Activated CD4-positive, alpha-beta T cell treated with anti-CD3 and anti-CD28 coated beads for 24 hours (primary cell): Measurements from ENCODE around the gene UROD.

ENCODE experiments used
- DNase-seq, 2 donors: peaks; one replicate each; pipeline ENCODE4 v3.0.0-alpha.2; 2020; ENCODE audit warnings: low read depth in 2 of 2

Gene UROD

GRCh38 chr1:45008516-45008915, 3.5 kb upstream of the UROD start:
- no peak for DNase-seq

GRCh38 chr1:45009296-45009865, 2.7 kb upstream of the UROD start:
- DNase-seq, result no peak

- DNase-seq, result no peak
Observed at GRCh38 chr1:45009956-45010854, 1.8 kb upstream of the UROD start.

GRCh38 chr1:45010855-45011811, 921 bp upstream of the UROD start, which contains the start of gene HECTD3:
TSS of gene HECTD3 (minus strand) at chr1:45011324. CDS start at chr1:45011257, 67 bp downstream.
- DNase-seq, result peak; percentile 35 to 55

GRCh38 chr1:45012639-45013278, 705 bp downstream of the UROD start:
- DNase-seq, result peak; percentile 24 to 37

GRCh38 chr1:45013551-45014209, 1.6 kb downstream of the UROD start:
- DNase-seq, result no peak

- peak; percentile 69 to 71 for DNase-seq
Observed at GRCh38 chr1:45014321-45015028, 2.4 kb downstream of the UROD start.

- no peak for DNase-seq
Observed at GRCh38 chr1:45015683-45016082, 3.6 kb downstream of the UROD start.

- no peak for DNase-seq
Observed at GRCh38 chr1:45016090-45016697, 4.1 kb downstream of the UROD start.

- no peak for DNase-seq
Observed at GRCh38 chr1:45016767-45017166, 4.7 kb downstream of the UROD start.

- peak; percentile 50 to 54 for DNase-seq
Observed at GRCh38 chr1:45018599-45019230, 6.7 kb downstream of the UROD start.

GRCh38 chr1:45023663-45024062, 11.6 kb downstream of the UROD start:
- no peak for DNase-seq

GRCh38 chr1:45026446-45026845, 14.4 kb downstream of the UROD start:
- DNase-seq, result no peak

GRCh38 chr1:45032837-45033236, 20.8 kb downstream of the UROD start:
- no peak for DNase-seq

- DNase-seq, result no peak
Observed at GRCh38 chr1:45033356-45033755, 21.3 kb downstream of the UROD start.

- DNase-seq, result no peak
Observed at GRCh38 chr1:45035631-45036301, 23.7 kb downstream of the UROD start.

- DNase-seq, result no peak
Observed at GRCh38 chr1:45037456-45037855, 25.4 kb downstream of the UROD start.

- no peak for DNase-seq
Observed at GRCh38 chr1:45038240-45038639, 26.2 kb downstream of the UROD start.
